OCI-M1 (cell line): ENCODE data around the gene NCOA5.
"Not testable (repeated sequence)": the region's sequence is repeated elsewhere in the genome, so short reads cannot be mapped to it uniquely, and the experiment has no call there.

Source experiments
- DNase-seq: peaks from one replicate; lab custom pipeline; 2025; lab: John Stamatoyannopoulos, UW

NCOA5 gene

DNA sequence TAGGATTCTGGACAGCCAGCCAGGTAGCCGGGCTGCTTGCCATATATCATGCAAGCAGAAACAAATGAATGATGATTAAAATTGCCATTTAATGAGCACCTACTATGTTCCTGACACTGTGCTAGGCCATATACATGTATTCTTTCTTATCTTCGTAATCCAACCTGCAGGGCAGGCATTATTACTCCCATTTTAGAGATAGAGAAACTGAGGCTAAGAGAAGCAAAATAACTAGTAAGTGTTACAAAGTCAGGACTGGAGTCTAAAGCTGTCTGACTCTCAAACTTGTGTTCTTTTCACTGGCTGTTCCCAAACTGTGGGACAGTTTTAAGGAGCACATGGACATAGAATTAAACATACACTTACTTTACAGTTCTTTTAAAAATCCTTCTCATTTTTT is 30.4 kb upstream of the NCOA5 start:
- no peak for DNase-seq

DNA sequence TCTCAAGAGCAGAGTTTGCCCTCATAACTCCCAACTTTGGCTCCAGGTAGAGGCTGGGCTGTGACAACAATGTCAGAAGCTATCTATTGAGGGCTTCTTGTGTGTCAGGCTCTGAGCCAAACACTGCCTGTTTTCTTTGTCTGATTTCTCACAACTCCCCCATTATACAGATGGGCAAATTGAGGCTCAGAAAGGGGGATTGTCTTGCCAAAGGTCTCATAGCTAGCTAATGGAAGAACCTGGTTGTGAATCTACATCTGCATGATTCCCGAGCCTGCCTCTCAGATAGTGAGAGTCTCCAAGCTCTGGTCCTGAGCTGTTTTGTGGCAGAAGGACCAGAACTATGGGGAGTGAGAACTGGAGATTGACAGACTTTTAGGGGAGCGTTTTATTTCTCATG is 29.8 kb upstream of the NCOA5 start:
- no peak for DNase-seq

GRCh38 chr20:46119028-46119546 is 29.3 kb upstream of the NCOA5 start:
- no peak for DNase-seq

DNA sequence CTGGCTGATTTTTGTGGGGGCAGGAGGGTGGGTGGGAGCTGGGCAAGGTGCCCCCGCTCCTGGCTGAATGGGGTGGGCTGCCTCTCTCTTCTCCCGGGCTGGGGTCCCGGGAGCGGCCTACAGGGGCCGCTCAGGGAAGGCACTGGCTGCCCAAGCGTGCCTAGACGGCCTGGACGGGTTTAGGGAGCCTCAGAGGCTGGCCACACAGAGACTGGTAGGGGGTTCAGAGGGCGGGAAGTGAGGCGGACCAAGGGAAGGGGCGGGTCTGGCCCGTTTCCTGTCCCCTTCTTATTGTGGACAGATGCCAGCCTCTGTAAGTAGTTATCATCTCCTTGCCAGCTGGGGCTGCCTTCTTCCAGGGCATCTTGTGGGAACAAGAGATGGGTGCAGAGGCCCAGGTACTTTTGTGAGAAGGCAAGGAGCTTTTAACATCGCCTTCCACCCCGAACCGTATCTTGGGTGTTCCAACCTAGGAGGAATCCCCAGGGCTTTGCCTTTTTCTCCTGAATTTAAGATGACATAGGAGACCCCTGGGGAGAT is 28.8 kb upstream of the NCOA5 start:
- no peak for DNase-seq

- peak; percentile 75 for DNase-seq
Observed at GRCh38 chr20:46117704-46118467, 28.1 kb upstream of the NCOA5 start, which contains the start of gene CD40. Gene CD40, plus strand, starts transcription at chr20:46118314. Its CDS starts 30 bp downstream, at chr20:46118344.

DNA sequence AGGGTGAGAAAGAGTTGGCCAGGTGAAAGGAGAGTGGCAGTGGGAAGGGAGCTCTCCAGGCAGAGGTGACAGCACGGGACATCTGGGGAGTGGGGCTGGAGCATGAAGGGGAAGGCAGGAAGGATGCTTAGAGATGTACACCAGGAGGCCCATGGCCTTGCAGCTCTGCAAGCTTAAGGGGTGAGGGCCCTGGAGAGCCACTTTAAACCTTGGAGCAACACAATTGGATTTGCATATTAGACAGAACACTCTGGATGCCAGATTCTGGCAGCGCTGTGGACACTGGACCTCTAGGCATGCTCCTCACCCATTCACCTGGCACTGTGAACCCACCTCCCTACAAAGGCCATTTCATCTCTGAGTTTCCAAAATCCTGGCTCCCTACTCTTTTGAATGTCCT is 24.7 kb upstream of the NCOA5 start:
- DNase-seq = no peak

DNA sequence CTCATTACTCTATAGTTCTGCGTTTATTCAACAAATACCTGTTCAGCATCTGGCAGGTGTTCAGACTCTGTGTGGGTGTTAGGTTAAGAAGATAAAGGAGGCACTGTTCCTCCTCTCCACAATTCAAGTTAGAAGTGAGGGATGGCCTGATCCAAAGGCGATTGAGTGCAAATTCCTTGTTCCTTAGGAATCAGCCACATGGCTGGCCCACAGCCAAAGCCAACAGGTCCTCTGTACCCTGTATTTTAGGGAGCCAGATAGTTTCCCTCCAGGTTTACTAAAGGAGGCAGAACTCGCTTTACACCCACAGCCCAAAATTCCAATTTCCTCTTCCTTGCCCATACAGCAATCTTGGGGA is 23.3 kb upstream of the NCOA5 start:
- no peak for DNase-seq

DNA sequence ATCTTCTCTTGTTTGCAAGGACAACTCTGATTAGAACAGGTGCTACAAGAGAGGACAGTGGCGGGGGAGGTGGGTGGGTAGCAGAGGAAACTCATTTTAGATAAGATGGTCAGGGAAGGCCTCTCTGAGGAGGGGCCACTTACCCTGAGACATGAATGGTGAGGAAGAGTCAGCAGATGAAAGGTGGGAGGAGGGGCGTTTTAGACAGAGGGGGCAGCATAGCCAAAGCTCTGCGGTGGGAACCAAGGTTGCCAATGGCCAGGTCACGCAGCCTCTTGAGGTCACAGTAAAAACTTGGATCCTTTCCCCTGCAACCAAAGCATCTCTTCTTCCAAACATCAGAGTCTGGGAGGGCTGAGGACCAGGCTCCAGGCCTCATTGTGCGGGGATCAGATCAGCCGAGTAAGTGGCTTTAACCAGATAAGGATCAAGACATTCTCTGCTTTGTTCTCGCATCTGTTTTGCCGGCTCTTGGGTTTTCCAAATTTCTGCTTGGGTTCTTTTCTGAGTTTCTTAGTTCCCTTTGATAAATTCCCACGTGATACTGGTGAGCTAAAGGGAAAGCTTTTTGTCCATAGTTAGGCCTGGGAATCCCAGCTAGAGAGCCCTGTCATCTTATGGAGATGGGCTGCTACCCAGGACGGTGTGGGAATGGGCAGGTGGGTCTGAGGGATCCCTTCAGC is 22.8 kb upstream of the NCOA5 start:
- DNase-seq = no peak

DNA sequence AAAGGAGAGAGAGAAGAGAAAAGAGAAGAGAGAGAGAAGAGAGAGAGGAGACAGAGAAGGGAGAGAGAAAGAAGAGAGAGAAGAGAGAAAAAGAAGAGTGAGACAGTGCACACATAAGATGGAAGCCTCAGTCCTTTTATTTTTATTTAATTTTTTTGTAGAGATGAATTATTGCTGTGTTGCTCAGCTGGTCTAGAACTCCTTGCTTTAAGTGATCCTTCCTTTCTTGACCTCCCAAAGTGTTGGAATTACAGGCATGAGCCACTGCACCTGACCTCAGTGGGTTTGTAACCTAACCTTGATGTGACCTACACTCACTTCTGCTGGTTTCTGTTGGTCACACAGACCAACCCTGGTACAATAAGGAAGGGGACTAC is 22.1 kb upstream of the NCOA5 start:
- no peak for DNase-seq

DNA sequence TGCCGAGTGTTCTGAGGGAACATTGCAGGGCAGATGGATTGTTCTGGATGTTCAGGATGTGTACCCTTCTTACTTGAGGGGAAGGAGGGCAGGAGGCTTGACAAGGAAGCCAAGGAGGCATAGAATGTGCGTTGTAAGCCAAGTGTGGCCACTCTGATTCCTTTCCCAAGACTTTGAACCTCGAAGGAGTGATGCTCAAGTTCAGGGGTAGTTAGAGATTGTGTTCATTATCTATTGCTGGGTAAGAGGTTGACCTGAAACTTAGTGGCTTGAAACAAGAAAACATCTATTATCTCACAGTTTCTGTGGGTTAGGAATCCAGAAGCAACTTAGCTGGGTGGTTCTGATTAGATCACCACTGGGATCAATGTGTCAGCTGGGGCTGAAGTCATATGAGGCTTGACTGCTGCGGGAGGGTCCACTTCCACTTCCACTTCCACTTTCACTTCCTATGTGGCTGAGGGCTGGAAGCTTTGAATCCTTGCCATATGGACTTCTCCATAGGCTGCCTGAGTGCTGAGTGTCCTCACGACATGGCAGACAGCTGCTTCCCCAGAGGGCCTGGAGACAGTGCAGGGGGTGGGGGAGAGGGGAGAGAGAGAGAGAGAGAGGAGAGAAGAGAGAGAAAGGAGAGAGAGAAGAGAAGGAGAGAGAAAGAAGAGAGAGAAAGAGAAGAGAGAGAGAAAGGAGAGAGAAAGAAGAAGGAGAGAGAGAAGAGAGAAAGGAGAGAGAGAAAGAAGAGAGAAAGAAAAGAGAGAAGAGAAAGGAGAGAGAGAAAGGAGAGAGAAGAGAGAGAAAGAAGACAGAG is 21.5 kb upstream of the NCOA5 start:
- peak; percentile 86 for DNase-seq

GRCh38 chr20:46108976-46109375 is 19.2 kb upstream of the NCOA5 start:
- no peak for DNase-seq

DNA sequence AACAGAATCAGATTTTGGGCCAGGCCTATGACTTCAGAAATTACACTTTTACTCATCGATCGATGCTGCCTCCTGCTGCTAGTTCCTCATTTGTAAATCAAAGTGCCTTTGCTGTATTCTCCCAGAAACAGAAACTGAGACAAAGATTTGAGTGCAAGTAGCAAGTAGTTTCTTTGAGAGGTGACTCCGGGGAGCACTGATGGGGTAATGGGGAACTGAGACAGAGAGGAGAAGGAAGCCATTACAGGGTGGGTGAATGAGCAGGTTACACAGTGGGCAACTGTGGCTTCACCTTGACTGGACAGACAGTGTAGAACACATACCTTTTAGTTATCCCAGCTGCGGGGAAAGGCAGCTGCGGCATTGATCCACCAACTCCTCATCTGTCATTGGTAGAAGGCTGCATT is 18.7 kb upstream of the NCOA5 start:
- no peak for DNase-seq

- DNase-seq = no peak
Observed at GRCh38 chr20:46107061-46107460, 17.3 kb upstream of the NCOA5 start.

GRCh38 chr20:46104262-46104661 is 14.5 kb upstream of the NCOA5 start:
- no peak for DNase-seq

- DNase-seq = no peak
Observed at GRCh38 chr20:46102940-46103339, 13.2 kb upstream of the NCOA5 start.

DNA sequence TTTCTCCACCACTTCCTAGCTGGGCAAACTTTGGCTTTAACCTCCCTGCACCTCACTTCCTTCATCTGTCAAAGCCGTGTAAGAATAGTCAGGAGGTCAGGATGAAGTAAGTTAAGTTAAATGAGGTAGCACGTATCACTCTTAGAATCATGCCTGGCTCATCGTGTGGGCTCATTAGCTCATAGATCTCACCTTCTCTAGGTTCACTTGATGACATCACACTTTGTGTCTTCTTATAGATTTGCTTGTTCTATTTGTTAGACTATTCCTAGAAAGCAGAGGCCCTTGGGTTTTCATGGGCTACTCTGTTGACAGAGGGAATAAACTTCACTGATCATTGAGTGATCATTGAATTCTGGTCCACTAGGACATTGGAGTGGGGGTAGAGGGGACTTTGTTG is 12.2 kb upstream of the NCOA5 start:
- DNase-seq = no peak

DNA sequence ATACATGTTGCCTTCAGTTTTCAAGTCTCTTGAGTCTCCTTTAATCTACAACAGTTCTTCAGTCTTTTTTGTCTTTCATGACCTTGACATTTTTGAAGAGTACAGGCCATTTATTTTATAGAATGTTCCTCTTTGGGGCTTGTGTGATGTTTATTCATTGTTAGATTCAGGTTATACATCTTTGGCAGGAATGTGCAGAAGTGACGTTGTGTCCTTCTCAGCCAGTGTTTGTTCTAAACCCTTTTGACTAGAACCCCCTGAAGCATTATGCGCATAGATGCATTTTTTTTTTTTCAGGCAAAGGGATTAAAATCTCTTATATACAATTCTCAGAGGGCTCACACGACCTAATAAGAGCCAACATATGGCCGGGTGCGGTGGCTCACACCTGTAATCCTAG is 11.2 kb upstream of the NCOA5 start:
- DNase-seq = no peak

DNA sequence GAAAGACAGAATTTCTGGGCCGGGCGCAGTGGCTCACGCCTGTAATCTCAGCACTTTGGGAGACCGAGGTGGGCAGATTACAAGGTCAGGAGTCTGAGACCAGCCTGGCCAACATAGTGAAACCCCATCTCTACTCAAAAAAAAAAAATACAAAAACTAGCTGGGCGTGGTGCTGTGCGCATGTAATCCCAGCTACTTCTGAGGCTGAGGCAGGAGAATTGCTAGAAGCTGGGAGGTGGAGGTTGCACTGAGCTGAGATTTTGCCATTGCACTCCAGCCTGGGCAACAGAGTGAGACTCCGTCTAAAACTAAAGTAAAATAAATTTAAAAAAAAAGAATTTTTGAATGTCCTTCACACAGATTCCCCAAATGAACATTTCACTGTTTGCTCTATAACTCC is 10.7 kb upstream of the NCOA5 start:
- DNase-seq = not testable (repeated sequence)

DNA sequence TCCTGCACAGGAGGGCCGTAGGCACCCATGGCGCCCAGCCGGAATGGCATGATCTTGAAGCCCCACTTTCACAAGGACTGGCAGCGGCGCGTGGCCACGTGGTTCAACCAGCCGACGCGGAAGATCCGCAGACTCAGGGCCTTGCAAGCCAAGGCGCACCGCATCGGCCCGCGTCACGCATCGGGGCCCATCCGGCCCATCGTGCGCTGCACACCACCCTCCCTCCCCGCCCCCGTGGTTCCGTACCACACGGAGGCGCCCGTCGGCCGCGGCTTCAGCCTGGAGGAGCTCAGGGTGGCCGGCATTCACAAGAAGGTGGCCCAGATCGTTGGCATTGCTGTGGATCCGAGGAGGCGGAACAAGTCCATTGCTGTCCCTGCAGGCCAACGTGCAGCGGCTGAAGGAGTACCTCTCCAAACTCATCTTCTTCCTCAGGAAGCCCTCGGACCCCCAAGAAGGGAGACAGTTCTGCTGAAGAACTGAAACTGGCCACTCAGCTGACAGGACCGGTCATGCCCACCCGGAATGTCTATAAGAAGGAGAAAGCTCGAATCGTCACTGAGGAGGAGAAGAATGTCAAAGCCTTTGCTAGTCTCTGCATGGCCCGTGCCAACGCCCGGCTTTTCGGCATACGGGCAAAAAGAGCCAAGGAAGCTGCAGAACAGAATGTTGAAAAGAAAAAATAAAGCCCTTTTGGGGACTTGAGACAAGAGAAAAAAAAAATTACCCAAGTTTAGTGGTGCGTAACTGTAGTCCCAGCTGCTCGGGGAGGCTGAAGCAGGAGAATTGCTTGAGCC is 9.9 kb upstream of the NCOA5 start:
- no peak for DNase-seq

DNA sequence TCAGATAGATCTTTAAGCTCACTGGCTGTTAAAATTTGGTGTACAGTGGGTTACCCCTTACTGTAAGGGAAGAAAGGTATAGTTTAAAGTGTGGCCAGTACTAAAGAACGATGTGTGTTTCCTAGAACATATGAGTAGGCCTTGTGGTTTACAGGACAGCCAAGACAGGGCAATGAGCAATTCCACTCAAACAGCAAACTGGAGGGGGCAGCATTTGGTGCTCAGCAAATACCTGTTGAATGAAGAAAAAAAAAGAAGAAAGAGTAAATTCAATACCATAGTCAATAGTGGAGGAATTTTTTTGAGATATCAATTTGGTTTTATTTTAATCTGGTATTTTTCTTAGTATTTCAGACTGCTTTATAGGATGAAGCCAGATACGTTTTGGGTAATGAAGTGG is 3.8 kb upstream of the NCOA5 start:
- peak; percentile 7 for DNase-seq
